Hematopoietic multipotent progenitor cell treated with erythropoietin and hydrocortisone succinate and interleukin-3 and kit ligand, for 15 days (in vitro differentiated cells): ENCODE results near the gene ANKRD33B.
"Not testable (repeated sequence)": the region's sequence is repeated elsewhere in the genome, so short reads cannot be mapped to it uniquely, and the experiment has no call there.

Source experiments
- DNase-seq: peaks from one replicate; pipeline ENCODE4 v3.0.0-alpha.2; 2015; ENCODE audit warnings: low spot score

ANKRD33B gene

GRCh38 chr5:10636363-10637142 is 72.7 kb downstream of the ANKRD33B start:
- no peak for DNase-seq

- DNase-seq, result no peak
These were observed 74.1 kb downstream of the ANKRD33B start for GRCh38 chr5:10637944-10638343.

DNA sequence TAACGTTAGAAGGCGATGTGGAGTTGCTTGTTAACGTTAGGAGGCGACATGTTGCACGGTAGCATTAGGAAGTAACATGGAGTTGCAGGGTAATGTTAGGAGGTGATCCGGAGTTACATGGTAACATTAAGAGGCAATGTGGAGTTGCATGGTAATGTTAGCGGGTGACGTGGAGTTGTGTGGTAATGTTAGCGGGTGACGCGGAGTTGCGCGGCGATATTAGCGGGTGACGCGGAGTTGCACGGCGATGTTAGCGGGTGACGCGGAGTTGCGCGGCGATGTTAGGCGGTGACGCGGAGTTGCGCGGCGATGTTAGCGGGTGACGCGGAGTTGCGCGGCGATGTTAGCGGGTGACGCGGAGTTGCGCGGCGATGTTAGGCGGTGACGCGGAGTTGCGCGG is 74.9 kb downstream of the ANKRD33B start:
- not testable (repeated sequence) for DNase-seq

DNA sequence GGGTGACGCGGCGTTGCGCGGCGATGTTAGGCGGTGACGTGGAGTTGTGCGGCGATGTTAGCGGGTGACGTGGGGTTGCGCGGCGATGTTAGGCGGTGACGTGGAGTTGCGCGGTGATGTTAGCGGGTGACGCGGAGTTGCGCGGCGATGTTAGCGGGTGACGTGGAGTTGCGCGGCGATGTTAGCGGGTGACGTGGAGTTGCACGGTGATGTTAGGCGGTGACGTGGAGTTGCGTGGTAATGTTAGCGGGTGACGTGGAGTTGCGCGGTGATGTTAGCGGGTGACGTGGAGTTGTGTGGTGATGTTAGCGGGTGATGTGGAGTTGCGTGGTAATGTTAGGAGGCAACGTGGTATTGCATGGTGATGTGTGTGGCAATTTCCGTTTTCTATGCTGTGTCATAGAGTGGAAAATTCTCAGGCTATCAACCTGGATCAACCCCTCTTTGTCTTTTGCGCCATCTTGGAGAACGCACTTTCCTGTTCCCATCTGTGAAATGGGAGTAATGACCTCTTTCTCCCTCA is 76.0 kb downstream of the ANKRD33B start:
- DNase-seq, result no peak

GRCh38 chr5:10642367-10642766 is 78.5 kb downstream of the ANKRD33B start:
- DNase-seq, result no peak

DNA sequence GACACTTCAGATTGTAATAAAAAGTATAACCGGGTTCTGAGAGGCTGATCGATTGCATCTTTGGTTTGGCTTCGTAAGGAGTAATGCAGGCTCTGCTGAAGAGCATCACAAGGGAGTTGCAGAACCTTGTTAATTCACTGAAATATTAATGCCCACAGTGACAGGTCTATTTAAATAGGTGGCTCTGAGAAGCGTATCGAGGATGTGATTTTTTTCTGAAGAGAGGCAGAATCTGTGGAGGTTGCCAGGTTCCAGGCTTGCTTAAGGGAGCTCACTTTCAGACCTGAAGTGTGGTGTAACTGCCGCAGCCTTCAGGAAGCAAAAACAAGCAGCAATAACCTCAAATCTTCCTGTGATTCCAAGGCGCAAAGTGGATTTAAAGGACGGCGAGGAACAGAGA is 80.3 kb downstream of the ANKRD33B start:
- no peak for DNase-seq

GRCh38 chr5:10645146-10645545 is 81.3 kb downstream of the ANKRD33B start:
- no peak for DNase-seq

GRCh38 chr5:10645671-10646070 is 81.8 kb downstream of the ANKRD33B start:
- no peak for DNase-seq

- DNase-seq, result no peak
These were observed 83.8 kb downstream of the ANKRD33B start for GRCh38 chr5:10647640-10648039.

DNA sequence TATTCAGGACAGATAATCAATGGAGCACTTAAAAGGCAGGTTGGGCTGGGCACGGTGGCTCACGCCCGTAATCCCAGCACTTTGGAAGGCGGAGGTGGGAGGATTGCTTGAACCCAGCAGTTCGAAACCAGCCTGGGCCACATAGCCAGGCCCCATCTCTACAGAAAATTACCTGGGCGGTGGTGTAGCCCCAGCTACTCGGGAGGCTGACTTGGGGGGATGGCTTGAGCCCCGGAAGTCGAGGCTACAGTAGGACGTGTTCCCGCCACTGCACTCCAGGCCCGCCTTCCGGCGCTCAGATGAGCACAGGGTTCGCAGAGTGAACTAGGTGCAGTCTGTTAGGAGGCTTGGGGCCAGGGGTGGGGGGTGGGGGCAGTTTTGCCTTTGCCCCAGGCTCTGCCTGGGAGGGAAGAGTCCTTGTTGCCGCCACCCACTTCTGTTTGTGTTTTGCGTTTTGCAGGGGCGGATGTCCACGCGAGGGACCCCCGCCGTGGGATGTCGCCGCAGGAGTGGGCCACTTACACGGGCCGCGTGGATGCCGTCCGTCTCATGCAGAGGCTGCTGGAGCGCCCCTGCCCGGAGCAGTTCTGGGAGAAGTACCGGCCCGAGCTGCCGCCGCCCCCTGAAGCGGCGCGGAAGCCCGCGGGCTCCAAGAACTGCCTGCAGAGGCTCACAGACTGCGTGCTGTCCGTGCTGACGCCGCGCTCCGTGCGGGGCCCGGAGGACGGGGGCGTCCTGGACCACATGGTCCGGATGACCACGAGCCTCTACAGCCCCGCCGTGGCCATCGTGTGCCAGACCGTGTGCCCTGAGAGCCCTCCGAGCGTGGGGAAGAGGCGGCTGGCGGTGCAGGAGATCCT is 85.2 kb downstream of the ANKRD33B start:
- no peak for DNase-seq

- no peak for DNase-seq
These were observed 86.0 kb downstream of the ANKRD33B start for GRCh38 chr5:10649666-10650380.

GRCh38 chr5:10652151-10652550 is 88.3 kb downstream of the ANKRD33B start:
- no peak for DNase-seq

GRCh38 chr5:10652606-10653005 is 88.7 kb downstream of the ANKRD33B start:
- no peak for DNase-seq

DNA sequence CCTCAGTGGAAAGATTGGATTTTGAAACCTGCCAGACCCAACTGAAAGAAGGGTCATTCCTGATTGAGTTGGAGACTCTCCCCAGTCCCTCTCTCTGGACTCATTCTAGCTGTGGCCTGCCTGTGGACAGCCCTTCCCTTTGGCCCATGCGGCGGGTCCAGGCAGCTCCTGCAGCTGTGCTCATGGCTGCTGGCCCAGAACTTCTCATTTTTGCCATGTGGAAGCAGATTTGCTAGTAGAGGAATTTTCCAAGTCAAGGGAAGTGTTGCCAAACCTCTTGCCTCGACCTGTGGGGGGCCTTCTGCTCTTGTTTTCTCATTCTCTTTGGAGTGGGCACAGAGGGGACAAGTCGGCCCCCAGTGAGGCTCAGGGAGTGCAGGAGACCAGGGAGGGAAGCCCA is 89.2 kb downstream of the ANKRD33B start:
- no peak for DNase-seq

GRCh38 chr5:10653751-10654400 is 90.0 kb downstream of the ANKRD33B start:
- no peak for DNase-seq

GRCh38 chr5:10654566-10654965 is 90.7 kb downstream of the ANKRD33B start:
- no peak for DNase-seq

- DNase-seq, result no peak
These were observed 91.5 kb downstream of the ANKRD33B start for GRCh38 chr5:10655161-10655971.

- DNase-seq, result no peak
These were observed 92.3 kb downstream of the ANKRD33B start for GRCh38 chr5:10655972-10656830.

DNA sequence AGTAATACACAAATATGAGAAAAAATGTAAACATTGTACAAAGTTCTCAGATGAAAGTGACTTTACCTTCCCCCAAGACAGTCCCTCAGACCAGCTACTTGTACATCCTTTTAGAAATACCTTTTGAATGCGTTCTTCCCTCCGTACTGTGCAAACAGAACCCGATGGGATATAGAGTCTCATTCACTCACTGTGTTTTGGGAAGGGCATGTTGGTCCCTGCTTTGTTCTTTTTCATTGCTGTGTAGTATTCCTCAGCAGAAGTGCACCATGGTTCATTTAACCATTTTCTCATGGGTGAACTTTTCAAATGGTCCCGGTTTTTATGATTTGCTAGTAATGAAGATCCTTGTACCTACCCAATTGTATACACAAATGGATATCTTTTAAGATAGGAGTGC is 94.4 kb downstream of the ANKRD33B start:
- no peak for DNase-seq

- no peak for DNase-seq
These were observed 96.3 kb downstream of the ANKRD33B start for GRCh38 chr5:10660135-10660534.
